ENCODE data around the gene LSAMP. TPM values are rescaled to one million over a fixed set of nuclear protein-coding genes. Genes with fewer than 3 reads are reported as not detected.

LSAMP gene
- total RNA-seq, 1 experiment from 2014 or later, result not detected

GRCh38 chr3:116306149-116306548 is 139.1 kb downstream of the LSAMP start:
- POLR2A ChIA-PET, result no interaction called here
- CTCF ChIA-PET, result interaction anchor here (0.7 to 1.3 kb wide), 2 partner anchors 19 to 1972 kb away, joined by 3 read pairs; no protein-coding TSS in a partner anchor
- Mint-ChIP-seq H3K9me3 (ENCODE audit: unreplicated experiment) (no peaks in the 10 kb centered on the region), H3K36me3 (ENCODE audit: insufficient read depth, unreplicated experiment) (no peaks in the 10 kb centered on the region), H3K27ac (ENCODE audit: low read depth, unreplicated experiment) (no peak overlapping the region), H3K4me3 (ENCODE audit: unreplicated experiment) (no peak overlapping the region), H3K27me3 (ENCODE audit: insufficient read depth, unreplicated experiment) (peaks cover 62% of the 10 kb centered on the region), H3K4me1 (ENCODE audit: insufficient read depth, unreplicated experiment) (no peaks in the 10 kb centered on the region)
- BruUV-seq (replicated peaks), result no TSS peak
- intact Hi-C loops (cut with micrococcal nuclease), result no loop called here
- no peak for TF ChIP-seq CTCF (IDR thresholded peaks at IDR 0.05; ENCODE audit: unreplicated experiment)
- DNase-seq (ENCODE audit: unreplicated experiment), result no peak

GRCh38 chr3:116302087-116302747 is 143.1 kb downstream of the LSAMP start:
- Mint-ChIP-seq H3K9me3 (ENCODE audit: unreplicated experiment) (no peaks in the 10 kb centered on the region), H3K4me3 (ENCODE audit: unreplicated experiment) (no peak overlapping the region), H3K4me1 (ENCODE audit: insufficient read depth, unreplicated experiment) (no peaks in the 10 kb centered on the region), H3K36me3 (ENCODE audit: insufficient read depth, unreplicated experiment) (peaks cover 6% of the 10 kb centered on the region), H3K27me3 (ENCODE audit: insufficient read depth, unreplicated experiment) (peaks cover 42% of the 10 kb centered on the region), H3K27ac (ENCODE audit: low read depth, unreplicated experiment) (no peak overlapping the region)
- CTCF ChIA-PET, result no interaction called here
- intact Hi-C loops (cut with micrococcal nuclease), result no loop called here
- DNase-seq (ENCODE audit: unreplicated experiment), result no peak
- no peak for TF ChIP-seq CTCF (IDR thresholded peaks at IDR 0.05; ENCODE audit: unreplicated experiment)
- POLR2A ChIA-PET, result no interaction called here
- no TSS peak for BruUV-seq (replicated peaks)

- Mint-ChIP-seq H3K4me1 (ENCODE audit: insufficient read depth, unreplicated experiment) (no peaks in the 10 kb centered on the region), H3K27me3 (ENCODE audit: insufficient read depth, unreplicated experiment) (peaks cover 40% of the 10 kb centered on the region), H3K27ac (ENCODE audit: low read depth, unreplicated experiment) (no peak overlapping the region), H3K36me3 (ENCODE audit: insufficient read depth, unreplicated experiment) (peaks cover 6% of the 10 kb centered on the region), H3K4me3 (ENCODE audit: unreplicated experiment) (no peak overlapping the region), H3K9me3 (ENCODE audit: unreplicated experiment) (no peaks in the 10 kb centered on the region)
- DNase-seq (ENCODE audit: unreplicated experiment), result no peak
- CTCF ChIA-PET, result interaction anchor here (0.6 kb wide), 1 partner anchor 37 kb away, joined by 3 read pairs; no protein-coding TSS in a partner anchor
- POLR2A ChIA-PET, result no interaction called here
- intact Hi-C loops (cut with micrococcal nuclease), result no loop called here
- BruUV-seq (replicated peaks), result no TSS peak
- TF ChIP-seq CTCF (IDR thresholded peaks at IDR 0.05; ENCODE audit: unreplicated experiment), result no peak
Measured at GRCh38 chr3:116301422-116301821, 143.9 kb downstream of the LSAMP start.

GRCh38 chr3:116300226-116300625 is 145.1 kb downstream of the LSAMP start:
- BruUV-seq (replicated peaks), result no TSS peak
- intact Hi-C loops (cut with micrococcal nuclease), result no loop called here
- H3K27me3 Mint-ChIP-seq (ENCODE audit: insufficient read depth, unreplicated experiment), result peaks cover 30% of the 10 kb centered on the region

More at GRCh38 chr3:116300226-116300625, 145.1 kb downstream of the LSAMP start:
- TF ChIP-seq CTCF (IDR thresholded peaks at IDR 0.05; ENCODE audit: unreplicated experiment), result no peak
- no peak overlapping the region for H3K4me3 Mint-ChIP-seq (ENCODE audit: unreplicated experiment)
- no peaks in the 10 kb centered on the region for H3K4me1 Mint-ChIP-seq (ENCODE audit: insufficient read depth, unreplicated experiment)
- ChIA-PET POLR2A (no interaction called here), CTCF (no interaction called here)
- no peaks in the 10 kb centered on the region for H3K9me3 Mint-ChIP-seq (ENCODE audit: unreplicated experiment)
- H3K36me3 Mint-ChIP-seq (ENCODE audit: insufficient read depth, unreplicated experiment), result peaks cover 6% of the 10 kb centered on the region
- H3K27ac Mint-ChIP-seq (ENCODE audit: low read depth, unreplicated experiment), result no peak overlapping the region
- DNase-seq (ENCODE audit: unreplicated experiment), result no peak

Measured in MCF 10A (cell line).